GM12873 (cell line): Measurements from ENCODE around the gene FN3KRP.
A peak's percentile ranks its signal among the peaks of the same experiment; 100 is the strongest.

Experiments used
- CTCF ChIP-seq: IDR thresholded peaks from 2 replicates; pipeline ENCODE4 v1.5.1; 2012; ENCODE audit warnings: low read depth, mild to moderate bottlenecking, moderate library complexity, low read length, control low read depth; ENCODE audit not compliant: insufficient read depth; ENCODE audit errors: missing control alignments

Gene FN3KRP, protein sequence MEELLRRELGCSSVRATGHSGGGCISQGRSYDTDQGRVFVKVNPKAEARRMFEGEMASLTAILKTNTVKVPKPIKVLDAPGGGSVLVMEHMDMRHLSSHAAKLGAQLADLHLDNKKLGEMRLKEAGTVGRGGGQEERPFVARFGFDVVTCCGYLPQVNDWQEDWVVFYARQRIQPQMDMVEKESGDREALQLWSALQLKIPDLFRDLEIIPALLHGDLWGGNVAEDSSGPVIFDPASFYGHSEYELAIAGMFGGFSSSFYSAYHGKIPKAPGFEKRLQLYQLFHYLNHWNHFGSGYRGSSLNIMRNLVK

DNA sequence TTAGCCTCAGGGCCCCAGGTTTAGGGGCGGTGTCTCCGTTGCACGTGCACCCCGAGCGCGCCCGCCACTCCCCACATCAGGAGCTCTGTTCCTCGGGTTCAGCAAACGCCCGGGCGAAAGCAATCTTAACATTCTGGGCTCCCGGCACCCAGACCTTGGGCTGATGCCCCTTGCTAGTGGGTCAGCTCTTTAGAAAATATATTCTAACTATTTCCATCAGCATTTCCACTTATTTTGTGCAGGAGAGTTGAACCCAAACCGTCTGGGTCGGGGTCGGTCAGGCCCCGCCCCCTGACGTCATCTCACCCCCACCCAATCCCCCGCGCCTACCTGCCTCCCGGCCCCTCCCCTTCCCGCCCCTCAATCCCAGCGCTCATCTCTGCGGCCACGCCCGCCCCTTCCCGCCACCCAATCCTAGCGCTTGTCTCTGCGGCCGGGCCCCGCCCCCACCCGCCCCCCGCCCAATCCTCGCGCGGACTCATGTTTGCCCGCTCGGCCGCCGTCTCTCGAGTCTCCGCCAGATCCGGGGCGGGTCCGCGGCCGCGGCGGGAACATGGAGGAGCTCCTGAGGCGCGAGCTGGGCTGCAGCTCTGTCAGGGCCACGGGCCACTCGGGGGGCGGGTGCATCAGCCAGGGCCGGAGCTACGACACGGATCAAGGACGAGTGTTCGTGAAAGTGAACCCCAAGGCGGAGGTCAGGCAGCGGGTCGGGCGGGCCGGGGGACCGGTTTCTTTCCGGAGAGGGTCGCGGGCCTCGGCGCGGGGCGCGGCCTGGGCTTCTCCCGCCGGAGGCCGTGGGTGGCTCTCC, at the start of gene FN3KRP:
TSS of gene FN3KRP (plus strand) at position 504 of the 808 bp plus-strand sequence. CDS start at position 554, 50 bp downstream.
- TF ChIP-seq CTCF: no peak

GRCh38 chr17:82666931-82667667, 49.4 kb upstream of the FN3KRP start:
- TF ChIP-seq CTCF: no peak

DNA sequence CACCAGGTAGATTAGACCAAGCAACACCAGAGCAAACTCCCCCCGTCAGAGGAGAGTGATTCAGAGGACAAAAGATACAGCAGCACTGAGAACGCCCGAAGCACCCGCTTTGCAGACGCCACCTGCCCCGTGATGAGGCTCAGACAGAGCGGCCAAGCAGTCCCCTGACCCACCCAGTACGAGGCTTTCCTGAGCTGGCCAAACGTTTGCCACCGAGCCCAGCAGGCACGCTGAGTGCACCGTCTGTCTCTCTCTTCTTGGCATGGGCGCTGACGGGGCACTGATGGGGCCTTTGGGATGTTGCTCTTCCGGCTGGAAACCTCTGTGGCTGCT, 48.9 kb upstream of the FN3KRP start:
- no peak for TF ChIP-seq CTCF

DNA sequence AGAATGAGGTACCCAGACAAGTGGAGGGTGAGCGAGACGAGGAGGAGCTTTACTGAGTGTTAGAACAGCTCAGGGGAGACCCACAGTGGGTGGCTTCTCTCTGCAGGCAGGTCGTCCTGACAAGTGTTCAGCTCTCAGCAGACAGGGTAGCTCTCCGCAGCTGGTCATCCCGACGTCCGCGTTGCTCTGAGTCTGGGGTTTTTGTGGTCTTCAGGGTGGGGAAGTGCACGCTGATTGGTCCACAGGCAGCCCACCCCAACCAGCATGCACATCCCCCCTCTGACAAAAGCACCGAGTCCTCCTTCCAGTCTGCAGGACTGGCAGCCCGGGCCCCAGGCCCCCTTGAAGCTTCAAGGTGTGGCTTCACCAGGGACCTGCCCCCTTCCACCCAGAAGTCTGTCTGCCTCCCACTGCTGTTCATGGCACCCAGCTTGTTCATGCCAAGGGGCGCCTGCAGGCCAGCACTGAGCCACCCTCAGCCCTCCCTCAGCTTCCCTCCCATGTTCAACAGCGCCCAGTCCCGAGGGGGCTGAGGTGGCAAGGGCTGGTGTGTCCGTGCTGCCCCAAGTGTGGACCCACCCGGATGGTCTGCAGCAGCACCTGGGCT, 48.4 kb upstream of the FN3KRP start:
- TF ChIP-seq CTCF: no peak

GRCh38 chr17:82668631-82669099, 47.8 kb upstream of the FN3KRP start:
- peak; percentile 74 for TF ChIP-seq CTCF

- TF ChIP-seq CTCF: no peak
Observed at GRCh38 chr17:82670661-82671450, 45.6 kb upstream of the FN3KRP start.
